MM.1S (cell line): ENCODE results near the gene XPO6.

ENCODE experiments used
- EZH2 ChIP-seq: fragments of 300-600 bp; sonication (generic); optimal IDR thresholded peaks from 2 replicates; pipeline ENCODE3; 2017; ENCODE audit warnings: low read depth, mild to moderate bottlenecking, antibody characterized with exemption, low read length, mixed read lengths
- TF ChIP-seq, protein P1 (sequence below): fragments of 300-600 bp; sonication (generic); IDR thresholded peaks from 2 replicates; pipeline ENCODE4 v1.5.1; 2016; ENCODE audit warnings: antibody characterized with exemption, low read length, mixed read lengths

GRCh38 chr16:28131181-28131580, 80.6 kb downstream of the XPO6 start:
- TF ChIP-seq, protein P1, sequence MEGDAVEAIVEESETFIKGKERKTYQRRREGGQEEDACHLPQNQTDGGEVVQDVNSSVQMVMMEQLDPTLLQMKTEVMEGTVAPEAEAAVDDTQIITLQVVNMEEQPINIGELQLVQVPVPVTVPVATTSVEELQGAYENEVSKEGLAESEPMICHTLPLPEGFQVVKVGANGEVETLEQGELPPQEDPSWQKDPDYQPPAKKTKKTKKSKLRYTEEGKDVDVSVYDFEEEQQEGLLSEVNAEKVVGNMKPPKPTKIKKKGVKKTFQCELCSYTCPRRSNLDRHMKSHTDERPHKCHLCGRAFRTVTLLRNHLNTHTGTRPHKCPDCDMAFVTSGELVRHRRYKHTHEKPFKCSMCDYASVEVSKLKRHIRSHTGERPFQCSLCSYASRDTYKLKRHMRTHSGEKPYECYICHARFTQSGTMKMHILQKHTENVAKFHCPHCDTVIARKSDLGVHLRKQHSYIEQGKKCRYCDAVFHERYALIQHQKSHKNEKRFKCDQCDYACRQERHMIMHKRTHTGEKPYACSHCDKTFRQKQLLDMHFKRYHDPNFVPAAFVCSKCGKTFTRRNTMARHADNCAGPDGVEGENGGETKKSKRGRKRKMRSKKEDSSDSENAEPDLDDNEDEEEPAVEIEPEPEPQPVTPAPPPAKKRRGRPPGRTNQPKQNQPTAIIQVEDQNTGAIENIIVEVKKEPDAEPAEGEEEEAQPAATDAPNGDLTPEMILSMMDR = no peak
- no peak for TF ChIP-seq EZH2
